ENCODE data around the gene MYOG.

MYOG gene

DNA sequence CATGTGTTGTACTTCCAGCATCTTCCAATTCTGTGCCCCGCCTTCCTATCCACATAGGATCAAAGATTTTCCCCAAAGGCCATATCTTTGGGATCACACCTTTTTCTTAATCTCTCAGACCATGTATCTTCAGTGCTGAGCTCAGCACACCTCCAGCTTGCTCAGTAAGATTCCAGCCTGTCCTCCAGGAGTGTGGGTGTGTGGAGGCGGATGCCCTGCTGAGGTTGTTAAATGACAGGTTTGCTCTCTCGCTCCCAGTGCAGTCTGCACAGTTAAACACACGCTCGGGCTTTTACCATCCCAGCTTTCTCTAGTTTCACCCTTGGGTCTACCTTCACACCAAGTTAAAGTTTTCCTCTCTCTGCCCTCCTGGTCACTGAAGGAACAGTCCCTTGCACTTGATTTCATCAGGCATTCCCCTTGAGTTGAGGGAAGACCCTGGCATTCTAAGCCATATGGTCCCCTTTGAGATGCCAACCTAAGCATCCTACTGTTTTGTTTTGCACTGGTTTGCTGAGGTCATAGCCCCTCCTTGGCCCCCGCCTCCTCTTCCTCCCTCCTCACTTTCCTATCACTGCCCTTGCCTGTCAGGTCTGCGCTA, 13.7 kb downstream of the MYOG start:
- no peak for FAIRE-seq

DNA sequence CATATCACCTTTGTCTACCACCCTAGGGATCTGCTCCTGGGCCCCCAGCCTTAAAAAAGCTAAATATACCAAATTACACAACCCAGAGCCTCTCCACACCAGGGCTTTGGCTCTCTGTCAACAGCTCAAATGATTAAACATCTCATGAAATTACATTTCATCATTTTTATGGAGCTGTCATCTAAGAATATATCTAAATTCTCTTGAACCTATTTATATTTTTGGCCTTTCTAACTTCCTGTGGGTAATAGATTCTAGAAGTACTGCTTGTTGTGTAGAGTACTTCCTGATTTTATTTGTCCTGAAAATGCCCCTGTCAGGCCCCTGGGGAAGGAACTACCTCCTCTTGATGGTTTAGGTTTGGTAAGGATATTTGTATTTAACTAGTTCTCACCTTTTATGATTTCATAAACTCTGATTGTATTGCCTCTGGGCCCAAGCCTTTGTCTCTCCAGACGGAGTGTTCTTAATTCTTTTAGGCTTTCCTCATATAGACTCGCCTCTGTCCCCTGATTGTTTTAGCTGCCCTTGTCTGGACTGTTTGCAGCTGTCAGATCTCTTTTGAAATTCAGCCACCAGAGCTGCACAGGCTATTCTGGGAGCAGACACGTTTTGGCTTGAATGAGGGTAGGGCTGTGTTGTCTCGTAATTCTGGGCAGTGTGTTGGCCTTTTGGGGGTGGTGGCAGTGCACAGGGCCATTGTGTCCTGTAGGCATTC, 16.6 kb downstream of the MYOG start:
- no peak for FAIRE-seq

DNA sequence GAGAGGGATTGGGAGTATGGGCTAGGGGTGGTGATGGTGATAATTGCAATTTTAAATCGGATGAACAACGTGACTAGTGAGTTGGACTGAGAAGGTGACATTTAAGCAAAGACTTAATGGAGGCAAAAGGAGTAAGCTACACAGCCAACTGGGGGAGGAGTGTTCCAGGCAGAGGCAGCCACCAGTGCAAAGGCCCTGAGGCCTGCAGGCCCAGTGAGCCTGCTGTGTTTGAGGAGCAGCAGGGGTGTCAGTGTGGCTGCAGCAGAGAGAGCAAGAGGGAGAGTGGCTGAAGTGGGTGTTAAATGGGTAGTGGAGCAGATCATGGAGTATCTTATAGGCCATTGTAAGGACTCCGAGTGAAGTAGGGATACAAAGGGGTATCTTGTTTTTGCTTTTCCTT, 18.8 kb downstream of the MYOG start:
- FAIRE-seq: no peak

DNA sequence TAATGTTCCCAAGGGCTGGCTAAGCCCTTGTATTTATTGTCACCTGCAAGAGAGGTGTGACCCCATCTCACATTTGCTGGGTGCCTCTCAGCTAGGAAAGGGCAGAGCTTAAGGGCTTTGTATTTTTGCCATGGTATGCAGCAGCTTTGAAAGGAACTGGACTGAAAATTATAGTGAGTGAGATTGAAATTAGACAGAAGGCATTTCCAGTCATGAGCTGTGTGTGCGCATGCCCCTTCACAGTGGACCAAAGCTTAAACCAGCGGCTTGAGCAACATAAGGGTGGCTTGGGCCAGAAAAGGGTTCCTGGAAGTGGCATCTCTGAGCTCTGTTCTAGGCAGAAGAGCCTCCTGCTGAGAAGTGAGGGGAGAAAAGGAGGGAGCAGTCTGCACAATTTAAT, 19.8 kb downstream of the MYOG start:
- no peak for FAIRE-seq

DNA sequence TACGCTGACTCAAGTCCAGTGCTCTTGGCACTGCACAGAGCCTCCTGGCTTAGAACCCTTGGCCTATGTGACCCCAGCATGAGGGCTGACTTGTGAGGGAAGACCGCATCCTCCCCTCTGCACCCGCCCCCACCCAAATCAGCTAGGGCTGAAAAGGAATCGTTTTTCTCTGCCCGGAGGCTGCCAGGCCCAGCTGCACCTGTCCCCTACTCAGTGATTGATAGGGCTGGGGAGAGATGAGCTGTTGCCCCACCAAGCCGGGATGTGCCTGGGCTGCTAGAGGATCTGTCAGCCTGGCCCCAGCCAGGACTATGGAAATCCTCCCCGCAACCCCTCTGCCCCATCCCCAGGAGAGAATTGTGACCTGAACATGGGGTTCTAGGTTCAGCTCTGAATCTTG, 20.6 kb downstream of the MYOG start:
- FAIRE-seq: no peak

DNA sequence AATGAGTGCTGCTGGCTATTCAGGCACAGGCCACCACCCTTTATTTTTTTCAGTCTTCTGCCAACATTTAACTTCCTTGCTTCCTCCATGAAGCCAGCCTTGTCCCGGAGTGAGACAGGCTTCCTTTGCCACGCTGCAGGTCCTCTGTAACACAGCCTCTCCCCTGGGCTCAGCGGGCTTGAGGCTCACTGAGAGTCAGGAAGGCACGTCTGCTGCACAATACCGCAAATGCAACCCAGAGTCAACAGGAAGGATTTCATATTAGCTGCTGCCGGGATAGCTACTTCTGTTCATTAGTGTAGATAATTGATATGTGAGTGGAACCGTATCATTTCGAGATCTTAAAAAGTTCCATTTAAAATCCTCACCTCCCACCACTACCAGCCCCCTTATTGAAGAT, 22.5 kb downstream of the MYOG start:
- no peak for FAIRE-seq

DNA sequence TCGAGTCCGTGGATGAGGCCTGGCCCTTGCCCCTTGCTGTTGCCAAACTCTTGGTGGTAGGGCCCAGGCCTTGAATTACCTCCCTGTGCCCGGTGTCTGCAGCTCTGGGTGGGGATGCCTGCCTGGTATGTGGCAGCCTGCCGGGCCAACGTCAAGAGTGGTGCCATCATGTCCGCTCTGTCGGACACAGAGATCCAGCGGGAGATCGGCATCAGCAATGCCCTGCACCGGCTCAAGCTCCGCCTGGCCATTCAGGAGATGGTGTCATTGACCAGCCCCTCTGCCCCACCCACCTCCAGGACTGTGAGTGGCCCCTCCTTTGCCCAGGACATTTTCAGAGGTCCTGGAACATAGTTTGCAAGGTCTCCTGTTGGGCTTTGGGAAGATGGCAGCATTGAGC, 25.7 kb downstream of the MYOG start:
- FAIRE-seq: no peak

DNA sequence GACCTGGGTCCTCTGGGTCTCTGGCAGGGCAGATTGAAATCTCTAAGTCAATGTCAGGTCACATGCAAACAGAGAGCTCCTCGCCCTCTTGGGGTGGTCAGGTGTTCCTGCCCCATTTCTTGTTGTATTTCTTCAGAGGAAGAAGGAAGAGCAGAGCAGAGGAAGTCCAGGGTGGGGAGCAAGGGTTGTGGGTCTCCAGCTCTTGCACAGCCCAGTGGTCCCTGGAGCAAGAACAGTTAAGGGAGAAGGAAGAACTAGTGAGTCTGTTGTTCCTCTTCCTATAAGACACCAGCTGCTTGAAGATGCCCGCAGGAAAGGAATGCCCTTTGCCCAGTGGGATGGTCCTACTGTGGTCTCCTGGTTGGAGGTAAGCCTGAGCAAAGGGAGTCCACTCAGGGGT, 26.3 kb downstream of the MYOG start:
- FAIRE-seq: no peak

DNA sequence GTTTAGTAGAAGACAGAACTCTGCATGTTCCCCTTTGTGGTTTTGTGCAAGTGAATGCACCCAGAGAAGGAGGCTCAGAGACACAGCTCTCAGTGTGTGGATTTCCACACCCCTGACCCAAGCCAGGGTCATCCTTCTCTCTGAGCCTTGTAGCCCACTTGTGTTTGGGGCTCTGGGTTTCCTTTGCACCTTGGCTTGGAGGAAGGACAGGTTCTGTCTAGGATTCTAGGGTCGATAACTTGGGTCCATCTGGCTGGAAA, 27.2 kb downstream of the MYOG start:
- FAIRE-seq: no peak

DNA sequence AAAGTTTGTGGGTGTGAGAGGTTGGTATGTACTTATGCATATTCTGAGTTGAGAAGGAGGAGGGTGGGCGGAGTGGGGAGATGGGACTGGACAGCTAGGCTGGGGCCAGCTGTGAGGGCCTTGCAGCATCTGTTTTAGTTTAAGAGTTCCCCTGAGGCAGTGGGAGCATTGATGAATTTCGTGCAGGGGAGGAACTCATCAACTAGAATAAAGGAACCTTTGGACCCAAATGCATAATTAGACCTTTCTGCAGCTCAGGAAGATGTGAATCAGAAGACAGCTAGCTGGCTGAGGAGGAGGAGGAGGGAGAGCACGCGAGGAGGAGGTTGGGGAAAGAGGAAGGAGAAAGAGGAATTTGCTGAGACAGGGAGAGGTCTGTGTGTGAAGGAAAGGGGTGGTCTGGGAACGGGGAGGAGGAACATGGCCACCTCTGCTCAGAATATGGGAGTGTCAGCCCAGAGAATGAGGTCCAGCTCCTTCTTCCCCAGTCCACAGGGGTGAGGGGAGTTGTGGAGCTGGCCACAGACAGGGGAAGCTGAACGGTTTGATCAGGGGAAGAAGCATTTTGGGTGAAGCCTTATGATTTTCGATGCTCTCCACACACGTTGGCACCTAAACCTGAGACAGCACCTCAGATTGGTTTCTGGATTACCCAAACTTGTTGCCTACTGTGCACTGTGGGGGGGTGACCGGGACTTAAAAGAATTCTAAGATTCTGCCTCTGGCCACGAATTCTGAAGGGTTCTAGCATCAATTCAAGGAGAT, 27.7 kb downstream of the MYOG start:
- FAIRE-seq: no peak

DNA sequence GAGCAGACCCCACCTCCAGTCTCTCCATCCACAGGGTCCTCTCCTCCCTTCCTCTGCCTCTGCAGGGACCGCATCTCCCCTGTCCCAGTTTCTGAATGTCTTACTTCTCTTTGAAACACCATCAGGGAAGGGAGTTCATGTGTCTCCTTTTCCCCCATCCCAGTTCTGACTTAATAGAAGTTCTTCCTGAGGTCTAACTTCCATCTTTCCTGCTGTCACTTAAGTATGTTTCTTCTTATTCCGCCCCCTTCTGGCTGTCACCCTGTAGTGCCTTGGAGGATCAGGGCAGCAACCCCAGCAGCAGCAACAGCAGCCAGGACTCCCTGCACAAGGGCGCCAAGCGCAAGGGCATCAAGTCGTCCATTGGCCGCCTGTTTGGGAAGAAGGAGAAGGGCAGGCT, 29.3 kb downstream of the MYOG start:
- FAIRE-seq: no peak

DNA sequence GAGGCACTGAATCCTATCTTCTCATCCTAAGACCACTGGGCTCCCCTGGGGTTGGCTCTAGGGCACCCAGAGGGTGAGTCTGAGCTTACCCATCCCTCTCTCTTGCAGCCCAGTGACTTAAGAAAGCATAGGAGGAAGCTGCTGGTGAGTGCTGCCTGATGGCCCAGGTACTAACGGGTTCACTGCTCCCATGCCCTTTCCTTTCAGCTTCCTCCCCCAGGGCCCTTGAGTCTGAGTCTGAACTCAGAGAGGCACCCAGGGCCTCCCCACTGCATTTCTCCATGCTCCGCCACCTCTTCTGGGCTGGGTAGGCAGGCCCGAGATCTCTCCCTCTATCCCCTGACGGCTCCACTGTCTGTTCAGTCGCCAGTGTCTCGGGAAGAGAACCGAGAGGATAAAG, 29.8 kb downstream of the MYOG start:
- no peak for FAIRE-seq

DNA sequence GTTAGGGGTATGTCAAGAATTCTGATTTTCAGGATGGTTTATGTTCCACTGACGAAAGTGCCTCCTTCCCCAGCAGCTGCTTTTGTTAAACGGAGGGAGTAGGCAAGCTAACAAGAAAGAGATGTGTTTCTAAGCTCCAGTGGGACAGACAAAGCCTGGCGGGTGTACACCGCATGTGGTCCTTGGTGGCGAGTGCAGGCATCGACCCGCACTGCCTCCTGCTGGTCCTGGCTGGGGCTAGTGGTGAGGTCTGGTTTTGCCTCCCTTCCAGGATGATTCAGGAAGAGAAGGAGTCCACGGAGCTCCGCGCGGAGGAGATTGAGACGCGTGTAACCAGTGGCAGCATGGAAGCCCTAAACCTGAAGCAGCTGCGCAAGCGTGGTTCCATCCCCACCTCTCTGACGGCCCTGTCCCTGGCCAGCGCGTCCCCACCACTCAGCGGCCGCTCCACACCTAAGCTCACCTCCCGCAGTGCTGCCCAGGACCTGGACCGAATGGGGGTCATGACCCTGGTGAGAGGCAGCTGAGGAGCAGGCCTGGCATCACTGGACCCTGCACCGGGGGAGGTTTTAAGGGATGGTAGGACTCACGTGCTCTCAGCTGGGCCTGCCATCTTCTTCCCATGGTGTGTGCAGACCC, 30.5 kb downstream of the MYOG start:
- no peak for FAIRE-seq

DNA sequence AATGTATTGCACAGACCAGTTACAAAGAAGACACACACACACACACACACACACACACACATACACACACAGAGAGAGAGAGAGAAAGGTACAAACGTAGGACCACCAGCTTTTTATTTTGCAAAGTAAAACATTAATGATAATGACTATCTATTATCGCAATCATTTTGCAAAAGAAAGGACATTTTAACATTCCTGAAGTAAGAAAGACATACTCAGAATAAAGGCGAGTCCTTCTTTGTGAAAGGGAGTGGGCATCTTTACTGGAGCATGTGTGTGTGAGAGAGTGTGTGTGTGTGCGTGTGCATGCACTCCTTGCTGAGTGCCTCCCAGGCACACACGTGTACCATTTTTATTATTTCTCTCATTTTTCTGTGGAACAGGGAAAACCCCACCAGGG, 31.2 kb downstream of the MYOG start:
- no peak for FAIRE-seq

DNA sequence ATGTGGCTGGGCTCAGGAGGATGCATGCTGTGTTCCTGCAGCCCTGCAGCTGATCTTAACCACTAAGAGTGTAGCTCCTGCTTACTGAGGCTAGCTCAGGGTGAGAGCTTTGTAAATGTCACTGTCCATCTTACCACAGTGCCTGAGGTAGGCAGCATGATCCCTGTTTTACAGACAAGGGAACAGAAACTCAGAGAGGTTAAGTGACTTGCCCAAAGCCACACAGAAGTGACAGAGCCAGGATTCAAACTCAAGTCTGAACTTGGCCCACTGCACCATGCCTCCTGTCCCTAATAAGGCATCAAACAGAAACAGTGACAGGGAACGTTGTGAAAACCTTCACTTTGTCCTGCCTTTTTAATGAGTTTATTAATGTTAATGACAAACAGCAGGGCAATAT, 31.6 kb downstream of the MYOG start:
- no peak for FAIRE-seq

DNA sequence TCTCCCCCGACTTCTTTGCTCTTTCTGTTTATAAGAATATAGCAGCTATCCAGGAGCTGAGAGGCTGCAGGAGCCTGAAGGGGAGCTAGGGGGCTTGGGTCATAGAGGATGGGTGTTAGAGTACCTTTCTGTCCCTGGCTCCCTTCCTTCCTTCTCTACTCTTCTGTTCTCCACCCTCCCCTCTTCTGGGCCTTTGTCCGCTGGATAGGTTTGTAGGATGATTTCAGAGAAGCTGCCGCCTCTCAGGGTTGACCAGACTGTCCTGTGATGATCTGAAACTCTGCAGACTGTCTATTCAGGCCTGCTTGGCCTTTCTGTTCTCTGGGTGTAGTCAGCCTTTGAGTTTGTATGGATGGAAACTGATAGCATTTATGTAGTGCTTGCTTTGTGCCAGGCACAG, 33.2 kb downstream of the MYOG start:
- no peak for FAIRE-seq

DNA sequence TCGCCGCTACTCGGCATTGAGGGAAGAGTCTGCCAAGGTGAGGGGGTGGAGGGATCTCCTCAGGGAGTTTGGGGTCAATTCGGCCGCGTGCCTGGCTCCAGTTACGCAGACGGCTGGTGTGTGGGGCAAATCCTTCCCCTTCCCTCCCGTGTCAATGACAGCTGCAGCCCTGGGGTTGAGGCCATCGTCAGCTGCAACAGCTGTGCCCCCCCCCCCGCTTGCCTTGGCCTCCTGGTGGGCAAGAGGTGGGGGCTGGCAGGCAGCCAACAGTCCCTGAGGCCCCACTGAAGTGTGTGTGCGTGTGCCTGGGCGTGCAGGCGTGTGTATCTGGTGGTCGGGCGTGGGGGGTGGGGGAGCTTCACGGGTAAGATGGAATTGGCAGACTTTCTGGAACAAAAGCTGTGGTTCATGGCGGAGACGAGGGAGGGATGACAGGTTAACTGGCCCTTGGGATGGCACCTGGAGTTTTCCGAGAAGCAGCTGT, 33.9 kb downstream of the MYOG start:
- FAIRE-seq: no peak

DNA sequence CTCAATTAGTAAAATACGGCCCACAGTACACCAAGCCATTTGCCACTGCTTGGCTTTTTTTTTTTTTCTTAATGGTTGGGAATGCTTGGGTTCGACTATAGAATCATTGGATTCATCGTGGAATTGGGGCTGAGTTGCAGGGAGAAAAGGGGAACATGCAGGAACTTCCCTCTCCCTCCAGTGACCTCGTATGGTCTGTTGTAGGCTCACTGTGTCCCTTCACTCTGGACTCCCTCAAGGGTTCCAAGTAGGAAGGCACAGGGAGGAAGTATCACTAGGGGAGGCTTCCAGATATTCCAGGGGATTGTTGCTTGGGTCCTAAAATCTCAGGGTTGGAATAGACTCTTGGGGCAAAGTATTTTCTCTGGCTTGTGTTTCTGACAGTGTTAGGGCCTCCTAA, 35.0 kb downstream of the MYOG start:
- FAIRE-seq: no peak

DNA sequence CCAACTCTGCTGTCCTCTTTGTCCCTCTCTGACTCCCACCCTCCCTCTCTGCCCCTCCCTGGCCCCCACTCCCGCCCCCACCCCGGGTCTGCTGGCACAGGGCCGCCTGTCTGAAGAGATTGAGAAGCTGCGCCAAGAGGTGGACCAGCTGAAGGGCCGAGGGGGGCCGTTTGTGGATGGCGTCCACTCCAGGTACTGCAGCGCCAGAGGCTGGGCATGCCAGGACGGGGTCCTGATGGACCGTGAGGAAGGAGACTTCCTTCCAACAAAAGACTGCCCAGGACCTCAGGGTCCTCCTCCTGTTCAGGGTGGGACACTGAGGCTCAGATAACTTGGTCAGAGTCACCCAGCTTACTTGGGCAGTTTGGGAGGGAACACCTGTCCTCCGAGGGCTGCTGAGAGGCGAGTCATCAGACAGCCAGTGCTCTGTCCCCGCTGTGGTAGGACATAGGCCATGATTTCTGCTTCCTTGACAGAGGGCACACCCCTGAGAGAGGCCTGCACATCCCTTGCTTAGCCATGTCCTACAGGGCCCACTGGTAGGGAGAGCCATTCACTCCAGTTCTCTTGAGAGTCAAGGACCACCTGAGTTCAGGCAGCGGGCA, 36.1 kb downstream of the MYOG start:
- no peak for FAIRE-seq

DNA sequence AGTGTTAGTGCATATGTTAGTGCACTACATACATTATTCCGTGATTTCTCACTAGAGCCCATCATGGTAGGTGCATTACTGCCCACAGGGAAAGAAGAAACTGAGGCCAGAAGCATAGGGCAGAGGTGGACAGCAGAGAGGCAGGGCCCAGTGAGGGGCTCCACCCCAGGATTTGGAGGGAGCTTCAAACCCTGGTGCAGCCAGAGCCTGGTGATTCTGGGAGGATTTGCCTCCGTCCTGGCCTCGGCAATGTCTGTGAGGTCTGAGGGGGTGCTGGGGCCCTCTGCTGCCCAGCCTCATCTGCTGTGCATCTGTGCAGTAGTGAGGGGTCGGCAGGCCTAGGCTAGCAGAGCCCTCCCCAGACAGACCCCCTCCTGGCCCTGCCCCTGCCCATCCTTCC, 36.7 kb downstream of the MYOG start:
- FAIRE-seq: no peak

DNA sequence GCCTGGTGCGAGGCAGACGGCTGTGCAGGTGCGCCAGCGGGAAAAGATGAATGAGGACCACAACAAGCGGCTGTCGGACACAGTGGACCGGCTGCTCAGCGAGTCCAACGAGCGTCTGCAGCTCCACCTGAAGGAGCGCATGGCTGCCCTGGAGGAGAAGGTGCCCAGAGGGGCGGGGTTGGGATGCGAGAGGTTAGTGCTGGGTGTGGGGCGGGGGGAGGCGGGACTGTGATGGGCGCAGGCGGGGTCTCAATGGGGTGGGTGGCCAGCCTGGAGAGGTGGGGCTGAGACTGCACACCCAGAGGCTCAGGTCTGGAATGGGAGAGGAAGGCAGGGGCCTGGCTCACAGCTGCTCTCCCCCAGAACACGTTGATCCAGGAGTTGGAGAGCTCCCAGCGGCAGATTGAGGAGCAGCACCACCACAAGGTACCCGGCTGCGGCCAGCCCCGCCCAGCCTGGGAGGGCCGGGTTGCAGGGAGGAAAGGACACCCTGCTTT, 37.2 kb downstream of the MYOG start:
- FAIRE-seq: no peak

DNA sequence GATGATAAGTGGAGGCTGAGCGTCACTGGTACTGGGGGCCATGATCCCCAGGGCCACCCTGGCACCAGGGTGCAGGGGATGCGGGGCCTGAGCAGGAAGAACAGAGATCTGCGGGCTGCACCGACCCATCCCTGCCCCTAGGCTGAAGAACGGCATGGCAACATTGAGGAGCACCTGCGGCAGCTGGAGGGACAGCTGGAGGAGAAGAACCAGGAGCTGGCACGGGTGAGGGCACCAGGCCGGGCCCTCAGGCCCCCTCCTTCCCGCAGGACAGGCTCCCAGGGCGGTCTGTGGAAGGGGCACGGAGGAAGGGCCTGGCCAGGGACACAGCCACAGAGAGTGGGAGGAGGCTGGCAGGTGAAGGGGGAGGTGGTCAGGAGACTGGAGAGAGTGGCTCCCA, 37.7 kb downstream of the MYOG start:
- FAIRE-seq: no peak

DNA sequence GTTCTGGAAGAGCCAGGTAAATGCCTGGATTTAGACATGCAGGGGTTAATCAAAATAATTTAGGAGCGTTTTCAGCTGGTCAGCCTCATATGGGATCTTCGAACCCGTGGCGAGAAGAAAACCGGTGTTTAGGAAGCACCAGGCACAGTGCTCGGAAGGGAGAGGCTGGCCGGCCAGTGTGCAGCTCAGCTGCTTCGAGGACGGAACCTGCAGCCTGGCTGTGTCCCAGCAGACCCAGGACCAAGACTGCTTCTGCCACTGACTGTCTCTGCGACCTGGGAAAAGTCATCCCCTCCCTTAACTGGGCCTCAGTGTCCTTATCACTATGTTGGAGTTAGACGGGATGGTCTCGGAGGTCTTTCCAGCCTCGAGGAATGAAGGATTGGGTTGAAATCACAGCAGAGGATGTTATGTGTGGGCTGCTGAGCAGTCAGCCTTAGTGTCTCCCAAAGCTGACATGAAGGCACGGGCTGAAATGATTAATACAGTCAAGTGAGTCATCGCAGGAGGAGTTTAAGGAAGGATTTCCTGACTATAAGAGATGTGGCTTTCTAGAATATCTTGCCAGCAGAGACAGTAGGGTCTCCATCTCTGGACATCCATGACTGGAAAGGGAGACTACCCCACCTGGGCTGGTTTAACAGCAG, 38.7 kb downstream of the MYOG start:
- no peak for FAIRE-seq
